ENCODE measurements around the gene SLC25A43. TPM values are rescaled to one million over a fixed set of nuclear protein-coding genes. Genes with fewer than 3 reads are reported as not detected.
"Not testable (repeated sequence)": the region's sequence is repeated elsewhere in the genome, so short reads cannot be mapped to it uniquely, and the experiment has no call there.

Gene SLC25A43
- total RNA-seq, 1 experiment from 2014 or later: 42.3 TPM

DNA sequence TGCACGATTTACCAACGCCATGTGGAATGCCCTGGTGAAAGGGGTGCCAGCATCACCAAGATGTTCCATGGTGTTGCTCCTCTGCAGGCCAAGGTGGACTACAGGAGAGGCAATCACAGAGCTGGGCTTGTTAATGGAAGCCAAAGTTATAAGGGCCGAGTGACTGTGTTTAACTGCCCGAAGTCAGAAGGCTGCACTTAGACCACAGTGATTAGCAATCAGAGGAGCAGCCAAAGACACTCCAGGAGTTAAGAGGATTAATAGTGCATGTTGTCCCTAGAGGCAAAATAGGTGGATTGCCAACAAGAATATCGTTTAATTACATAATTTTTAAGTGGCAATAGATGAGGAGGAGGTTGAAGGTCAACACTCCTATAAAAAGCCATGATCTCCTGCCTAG lies 22.8 kb upstream of the SLC25A43 start:
- Histone ChIP-seq H3K79me2 (ENCODE audit: low read depth) (no peaks in the 10 kb centered on the region), H3K9me2 (ENCODE audit: insufficient read depth) (no peaks in the 10 kb centered on the region), H3K4me3 (no peak overlapping the region), H3K4me2 (no peak overlapping the region), H4K20me1 (ENCODE audit: insufficient read depth) (no peaks in the 10 kb centered on the region), H3K9me3 (ENCODE audit: insufficient read depth, low read depth) (no peaks in the 10 kb centered on the region), H3F3A (ENCODE audit: insufficient read depth, low read depth) (no peaks in the 10 kb centered on the region), H3K36me3 (ENCODE audit: low read depth) (no peaks in the 10 kb centered on the region), H2AFZ (no peak overlapping the region), H3K4me1 (replicated peaks; ENCODE audit: insufficient read depth) (peaks cover 21% of the 10 kb centered on the region), H3K27ac (no peak overlapping the region), H3K27me3 (ENCODE audit: insufficient read depth, low read depth) (no peaks in the 10 kb centered on the region)
- DNase-seq: no peak
- no peak for TF ChIP-seq EZH2 (IDR thresholded peaks at IDR 0.05; ENCODE audit: low read depth)
- CTCF ChIA-PET: no interaction called here
- no TSS peak for BruUV-seq (replicated peaks)
- POLR2A ChIA-PET (ENCODE audit: unreplicated experiment): interaction anchor here (0.6 kb wide), 1 partner anchor 138 kb away, joined by 3 read pairs; no protein-coding TSS in a partner anchor
- intact Hi-C loops (cut with micrococcal nuclease; ENCODE audit: unreplicated experiment): no loop called here

DNA sequence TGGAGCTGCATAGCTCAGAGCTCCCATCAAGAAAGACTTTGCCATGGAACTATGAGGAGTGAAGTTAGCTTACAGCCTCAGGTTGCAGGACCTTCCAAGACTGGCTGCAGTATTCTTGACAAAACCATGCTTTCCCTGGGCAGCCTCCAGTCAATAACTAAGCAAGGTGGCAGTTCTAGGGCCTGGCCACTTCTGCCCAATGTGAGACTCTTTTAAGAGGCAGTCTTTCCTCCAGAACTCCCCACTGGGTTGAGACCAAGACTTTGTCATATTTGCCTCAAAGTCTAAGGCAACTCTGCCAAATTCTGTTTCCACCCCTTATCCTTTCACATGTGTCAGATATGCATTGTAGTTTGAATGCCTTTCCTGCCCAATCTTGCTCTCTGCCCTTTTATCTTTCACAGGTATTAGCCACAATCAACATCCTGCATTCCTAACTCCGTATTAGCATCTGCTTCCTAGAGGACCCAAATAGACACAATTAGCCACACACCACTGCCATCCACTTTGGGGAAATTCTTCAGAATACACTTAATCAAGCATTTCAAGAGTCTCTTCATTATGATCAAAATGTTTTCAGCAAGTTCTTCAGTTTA lies 17.7 kb upstream of the SLC25A43 start:
- H3K4me3 ChIP-seq: no peak overlapping the region
- H2AFZ ChIP-seq: no peak overlapping the region
- no peaks in the 10 kb centered on the region for H4K20me1 ChIP-seq (ENCODE audit: insufficient read depth)
- POLR2A ChIA-PET (ENCODE audit: unreplicated experiment): no interaction called here
- H3K27me3 ChIP-seq (ENCODE audit: insufficient read depth, low read depth): no peaks in the 10 kb centered on the region
- no peak overlapping the region for H3K4me2 ChIP-seq
- H3K79me2 ChIP-seq (ENCODE audit: low read depth): no peaks in the 10 kb centered on the region
- no peak for DNase-seq
- no peaks in the 10 kb centered on the region for H3K9me2 ChIP-seq (ENCODE audit: insufficient read depth)
- no peaks in the 10 kb centered on the region for H3F3A ChIP-seq (ENCODE audit: insufficient read depth, low read depth)
- intact Hi-C loops (cut with micrococcal nuclease; ENCODE audit: unreplicated experiment): no loop called here
- no peaks in the 10 kb centered on the region for H3K36me3 ChIP-seq (ENCODE audit: low read depth)
- TF ChIP-seq EZH2 (IDR thresholded peaks at IDR 0.05; ENCODE audit: low read depth): no peak
- TF ChIP-seq, protein P1, sequence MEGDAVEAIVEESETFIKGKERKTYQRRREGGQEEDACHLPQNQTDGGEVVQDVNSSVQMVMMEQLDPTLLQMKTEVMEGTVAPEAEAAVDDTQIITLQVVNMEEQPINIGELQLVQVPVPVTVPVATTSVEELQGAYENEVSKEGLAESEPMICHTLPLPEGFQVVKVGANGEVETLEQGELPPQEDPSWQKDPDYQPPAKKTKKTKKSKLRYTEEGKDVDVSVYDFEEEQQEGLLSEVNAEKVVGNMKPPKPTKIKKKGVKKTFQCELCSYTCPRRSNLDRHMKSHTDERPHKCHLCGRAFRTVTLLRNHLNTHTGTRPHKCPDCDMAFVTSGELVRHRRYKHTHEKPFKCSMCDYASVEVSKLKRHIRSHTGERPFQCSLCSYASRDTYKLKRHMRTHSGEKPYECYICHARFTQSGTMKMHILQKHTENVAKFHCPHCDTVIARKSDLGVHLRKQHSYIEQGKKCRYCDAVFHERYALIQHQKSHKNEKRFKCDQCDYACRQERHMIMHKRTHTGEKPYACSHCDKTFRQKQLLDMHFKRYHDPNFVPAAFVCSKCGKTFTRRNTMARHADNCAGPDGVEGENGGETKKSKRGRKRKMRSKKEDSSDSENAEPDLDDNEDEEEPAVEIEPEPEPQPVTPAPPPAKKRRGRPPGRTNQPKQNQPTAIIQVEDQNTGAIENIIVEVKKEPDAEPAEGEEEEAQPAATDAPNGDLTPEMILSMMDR (conservative IDR thresholded peaks at IDR 0.05): no peak
- no TSS peak for BruUV-seq (replicated peaks)
- no peaks in the 10 kb centered on the region for H3K9me3 ChIP-seq (ENCODE audit: insufficient read depth, low read depth)
- no peak overlapping the region for H3K27ac ChIP-seq
- H3K4me1 ChIP-seq (replicated peaks; ENCODE audit: insufficient read depth): no peaks in the 10 kb centered on the region
- CTCF ChIA-PET: no interaction called here

DNA sequence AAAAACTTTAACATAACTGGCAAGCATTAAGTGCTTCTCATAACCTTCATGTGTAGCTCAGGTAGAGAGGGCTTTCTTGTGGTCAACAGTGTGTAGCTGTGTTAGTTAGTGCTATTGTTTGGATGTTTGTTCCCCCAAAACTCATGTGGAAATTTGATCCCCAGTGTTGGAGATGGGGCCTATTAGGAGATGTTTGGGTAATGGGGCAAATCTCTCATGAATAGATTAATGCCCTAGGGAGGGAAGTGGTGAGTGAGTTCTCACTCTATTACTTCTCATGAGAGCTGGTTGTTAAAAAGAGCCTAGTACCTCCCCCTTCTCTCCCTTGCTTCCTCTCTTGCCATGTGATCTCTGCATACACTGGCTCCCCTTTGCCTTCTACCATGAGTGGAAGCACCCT lies 16.5 kb upstream of the SLC25A43 start:
- Histone ChIP-seq H3K27ac (no peak overlapping the region), H3K4me3 (no peak overlapping the region), H3K79me2 (ENCODE audit: low read depth) (no peaks in the 10 kb centered on the region), H2AFZ (no peak overlapping the region), H4K20me1 (ENCODE audit: insufficient read depth) (no peaks in the 10 kb centered on the region), H3K9me2 (ENCODE audit: insufficient read depth) (no peaks in the 10 kb centered on the region), H3K4me1 (replicated peaks; ENCODE audit: insufficient read depth) (no peaks in the 10 kb centered on the region), H3K9me3 (ENCODE audit: insufficient read depth, low read depth) (no peaks in the 10 kb centered on the region), H3K27me3 (ENCODE audit: insufficient read depth, low read depth) (no peaks in the 10 kb centered on the region), H3K4me2 (no peak overlapping the region), H3F3A (ENCODE audit: insufficient read depth, low read depth) (no peaks in the 10 kb centered on the region), H3K36me3 (ENCODE audit: low read depth) (no peaks in the 10 kb centered on the region)
- DNase-seq: no peak
- intact Hi-C loops (cut with micrococcal nuclease; ENCODE audit: unreplicated experiment): no loop called here
- ChIA-PET CTCF (interaction anchor here (0.7 kb wide), 1 partner anchor 25 kb away, joined by 4 read pairs; no protein-coding TSS in a partner anchor), POLR2A (ENCODE audit: unreplicated experiment) (interaction anchor here (0.7 kb wide), 1 partner anchor 27 kb away, joined by 11 read pairs; no protein-coding TSS in a partner anchor)
- no peak for TF ChIP-seq EZH2 (IDR thresholded peaks at IDR 0.05; ENCODE audit: low read depth)
- TF ChIP-seq, protein P1 (conservative IDR thresholded peaks at IDR 0.05): no peak
- BruUV-seq (replicated peaks): no TSS peak

DNA sequence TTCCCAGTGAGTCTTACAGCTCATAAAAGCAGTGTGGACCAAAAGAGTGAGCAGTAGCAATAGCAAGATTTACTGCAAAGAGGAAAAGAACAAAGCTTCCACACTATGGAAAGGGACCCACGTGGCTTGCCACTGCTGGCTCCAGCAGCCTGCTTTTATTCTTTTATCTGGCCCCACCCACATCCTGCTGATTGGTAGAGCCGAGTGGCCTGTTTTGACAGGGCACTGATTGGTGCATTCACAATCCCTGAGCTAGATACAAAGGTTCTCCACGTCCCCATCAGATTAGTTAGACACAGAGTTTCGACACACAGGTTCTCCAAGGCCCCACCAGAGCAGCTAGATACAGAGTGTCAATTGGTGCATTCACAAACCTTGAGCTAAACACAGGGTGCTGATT lies 12.5 kb upstream of the SLC25A43 start:
- BruUV-seq (replicated peaks); POLR2A ChIA-PET (ENCODE audit: unreplicated experiment); CTCF ChIA-PET: not testable (repeated sequence)

DNA sequence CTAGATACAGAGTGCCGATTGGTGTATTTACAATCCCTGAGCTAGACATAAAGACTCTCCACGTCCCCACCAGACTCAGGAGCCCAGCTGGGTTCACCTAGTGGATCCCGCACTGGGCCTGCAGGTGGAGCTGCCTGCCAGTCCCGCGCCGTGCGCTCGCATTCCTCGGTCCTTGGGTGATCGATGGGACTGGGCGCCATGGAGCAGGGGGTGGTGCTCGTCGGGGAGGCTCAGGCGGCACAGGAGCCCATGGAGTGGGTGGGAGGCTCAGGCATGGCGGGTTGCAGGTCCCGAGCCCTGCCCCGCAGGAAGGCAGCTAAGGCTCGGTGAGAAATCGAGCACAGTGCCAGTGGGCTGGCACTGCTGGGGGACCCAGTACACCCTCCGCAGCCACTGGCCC lies 11.7 kb upstream of the SLC25A43 start:
- H3K9me2 ChIP-seq (ENCODE audit: insufficient read depth); intact Hi-C loops (cut with micrococcal nuclease; ENCODE audit: unreplicated experiment); POLR2A ChIA-PET (ENCODE audit: unreplicated experiment); H3F3A ChIP-seq (ENCODE audit: insufficient read depth, low read depth); H3K36me3 ChIP-seq (ENCODE audit: low read depth); H3K27ac ChIP-seq; H3K4me3 ChIP-seq; DNase-seq; H3K79me2 ChIP-seq (ENCODE audit: low read depth); H4K20me1 ChIP-seq (ENCODE audit: insufficient read depth); H3K9me3 ChIP-seq (ENCODE audit: insufficient read depth, low read depth); H3K4me1 ChIP-seq (replicated peaks; ENCODE audit: insufficient read depth); H2AFZ ChIP-seq; H3K27me3 ChIP-seq (ENCODE audit: insufficient read depth, low read depth); BruUV-seq (replicated peaks); CTCF ChIA-PET; H3K4me2 ChIP-seq: not testable (repeated sequence)

More for the DNA sequence above, 12.5 kb upstream of the SLC25A43 start:
- H3K36me3 ChIP-seq (ENCODE audit: low read depth); H3K27ac ChIP-seq; H3K4me2 ChIP-seq; DNase-seq; H3K27me3 ChIP-seq (ENCODE audit: insufficient read depth, low read depth); H3K4me1 ChIP-seq (replicated peaks; ENCODE audit: insufficient read depth); H2AFZ ChIP-seq; H3K4me3 ChIP-seq; H4K20me1 ChIP-seq (ENCODE audit: insufficient read depth); H3K79me2 ChIP-seq (ENCODE audit: low read depth); H3K9me3 ChIP-seq (ENCODE audit: insufficient read depth, low read depth); H3F3A ChIP-seq (ENCODE audit: insufficient read depth, low read depth); H3K9me2 ChIP-seq (ENCODE audit: insufficient read depth); intact Hi-C loops (cut with micrococcal nuclease; ENCODE audit: unreplicated experiment): not testable (repeated sequence)
